NCI-H345 treated with DMSO at 0.1 percent for 48 hours (cell line): ENCODE results near the gene VWDE.

ENCODE experiments used
- DNase-seq: peaks from one replicate; lab custom pipeline; 2025; ENCODE audit not compliant: unreplicated experiment; lab: John Stamatoyannopoulos, UW

Gene VWDE

DNA sequence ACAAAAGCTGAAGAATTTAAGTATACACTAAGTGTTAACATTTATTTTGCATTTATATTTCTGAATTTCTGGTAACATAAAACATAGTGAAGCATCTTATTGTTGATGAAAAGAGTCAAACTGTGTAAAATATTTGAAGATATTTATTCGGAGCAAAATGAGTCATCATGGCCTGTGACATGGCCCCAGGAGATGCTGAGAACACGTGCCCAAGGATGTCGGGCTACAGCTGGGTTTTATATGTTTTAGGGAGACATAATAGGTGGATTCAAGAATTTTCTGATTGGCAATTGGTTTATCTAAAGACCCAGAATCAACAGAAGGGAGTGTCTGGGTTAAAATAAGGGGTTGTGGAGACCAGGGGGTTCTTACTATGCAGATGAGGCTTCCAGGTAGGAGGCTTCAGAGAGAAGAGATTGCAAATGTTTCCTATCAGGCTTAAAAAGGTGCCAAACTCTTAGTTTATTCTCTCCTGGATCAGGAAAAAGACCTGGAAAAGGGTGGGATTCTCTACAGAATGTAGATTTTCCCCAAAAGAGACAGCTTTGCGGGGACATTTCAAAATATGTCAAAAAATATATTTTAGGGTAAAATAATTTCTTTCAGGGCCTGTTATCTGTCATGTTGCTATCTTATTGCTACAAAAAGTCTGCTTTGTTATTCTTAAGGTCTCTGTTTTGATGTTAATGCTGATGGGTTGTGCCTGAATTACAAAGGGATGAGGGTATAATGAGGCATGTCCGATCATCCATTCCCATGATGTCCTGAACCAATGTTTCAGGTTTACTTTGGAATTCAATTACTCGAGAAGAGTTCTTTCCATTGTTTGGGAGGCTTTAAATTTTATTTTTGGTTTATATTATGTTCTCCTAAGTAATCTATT is 74.5 kb downstream of the VWDE start:
- no peak for DNase-seq

DNA sequence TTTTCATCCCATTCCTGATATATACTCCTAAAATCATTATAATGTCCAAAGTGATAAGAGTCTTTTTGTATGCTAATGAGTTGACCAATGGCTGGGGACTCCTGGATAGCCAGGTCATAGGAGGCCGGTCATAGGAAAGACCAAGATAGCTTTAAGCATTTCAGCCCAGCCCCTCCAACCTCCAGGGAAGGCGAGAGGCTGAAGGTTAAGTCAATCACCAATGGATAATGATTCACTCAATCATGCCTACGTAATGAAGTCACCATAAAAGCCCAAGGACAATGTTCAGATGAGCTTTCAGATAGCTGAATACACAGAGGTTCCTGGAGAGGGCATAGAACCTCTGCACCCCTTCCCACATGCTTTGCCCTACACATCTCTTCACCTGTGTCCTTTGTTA is 75.7 kb downstream of the VWDE start:
- no peak for DNase-seq

DNA sequence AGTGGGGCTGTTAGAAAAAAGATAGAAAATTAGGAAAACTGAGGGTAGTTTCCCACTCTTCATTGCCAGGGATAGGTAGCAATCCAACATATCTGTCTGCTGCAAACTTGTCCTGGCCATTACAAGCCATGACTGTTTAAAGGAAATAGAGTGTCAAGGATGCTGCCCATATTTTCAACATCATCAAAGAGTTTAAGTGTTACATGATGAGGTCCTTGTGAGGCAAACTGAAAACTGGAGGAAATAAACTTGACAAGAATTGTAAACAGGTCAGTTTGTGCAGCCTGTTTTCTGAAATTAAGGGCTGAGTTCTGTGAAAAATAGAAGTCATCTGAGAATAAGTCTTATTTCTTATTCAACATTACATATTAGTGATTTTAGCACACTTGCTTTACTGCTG is 78.0 kb downstream of the VWDE start:
- DNase-seq, result no peak

DNA sequence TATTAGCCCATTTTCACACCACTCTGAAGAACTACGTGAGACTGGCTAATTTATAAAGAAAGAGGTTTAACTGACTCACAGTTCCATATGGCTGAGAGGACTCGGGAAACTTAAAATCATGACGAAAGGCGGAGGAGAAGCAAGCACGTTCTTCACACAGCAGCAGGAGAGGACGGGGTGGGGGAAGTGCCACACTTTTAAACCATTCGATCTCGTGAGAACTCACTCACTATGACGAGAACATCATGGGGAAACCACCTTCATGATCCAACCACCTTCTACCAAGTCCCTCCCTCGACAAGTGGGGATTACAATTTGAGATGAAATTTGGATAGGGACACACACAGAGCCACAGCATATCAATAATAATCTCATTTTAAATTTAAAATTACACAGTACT is 80.2 kb downstream of the VWDE start:
- no peak for DNase-seq

DNA sequence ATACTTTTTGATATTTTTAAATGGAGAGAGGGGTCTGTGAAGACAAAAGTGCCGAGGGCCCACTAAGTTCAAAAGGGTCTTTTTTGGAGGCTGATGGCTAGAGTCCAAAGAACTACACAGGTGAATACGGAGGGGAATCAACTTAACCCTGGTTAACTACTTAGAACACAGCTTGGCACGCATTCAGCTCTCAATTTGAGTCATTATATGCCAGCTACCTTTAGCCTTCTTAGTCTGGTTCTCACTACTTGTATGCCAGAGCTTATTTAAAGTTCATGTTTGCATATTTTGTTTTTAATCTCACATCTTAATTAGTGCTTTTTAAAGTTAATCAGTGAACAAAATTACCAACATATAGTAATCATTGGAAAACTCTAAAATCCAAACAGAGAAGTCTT is 80.8 kb downstream of the VWDE start:
- DNase-seq, result no peak

DNA sequence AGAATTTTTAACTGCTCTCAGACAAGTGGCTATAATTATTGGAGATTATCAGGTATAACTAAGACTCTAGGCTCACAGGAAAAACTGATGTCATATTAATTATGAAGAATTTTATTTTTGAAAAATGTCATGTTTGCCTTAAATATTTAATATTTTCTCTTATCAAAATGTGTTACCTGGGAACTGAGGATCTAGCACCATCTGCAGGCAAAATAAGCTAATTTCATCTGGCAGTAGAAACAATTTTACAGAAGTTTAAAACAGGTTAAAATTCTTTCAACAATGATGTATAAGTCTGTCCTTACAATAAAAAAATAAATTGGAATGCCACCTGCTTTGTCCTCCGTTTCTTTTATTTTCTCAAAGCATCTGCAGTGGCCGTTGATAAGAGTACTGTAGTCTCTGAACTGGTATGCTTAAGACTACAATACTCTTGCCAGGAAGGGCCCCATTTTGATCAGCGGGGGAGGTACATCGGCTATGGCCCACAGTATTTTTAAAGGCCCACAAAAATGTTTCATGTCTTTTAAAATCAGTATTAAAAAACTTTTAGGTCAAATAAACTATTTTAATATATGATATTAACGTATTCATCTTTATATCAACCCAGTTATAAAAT is 81.3 kb downstream of the VWDE start:
- no peak for DNase-seq

DNA sequence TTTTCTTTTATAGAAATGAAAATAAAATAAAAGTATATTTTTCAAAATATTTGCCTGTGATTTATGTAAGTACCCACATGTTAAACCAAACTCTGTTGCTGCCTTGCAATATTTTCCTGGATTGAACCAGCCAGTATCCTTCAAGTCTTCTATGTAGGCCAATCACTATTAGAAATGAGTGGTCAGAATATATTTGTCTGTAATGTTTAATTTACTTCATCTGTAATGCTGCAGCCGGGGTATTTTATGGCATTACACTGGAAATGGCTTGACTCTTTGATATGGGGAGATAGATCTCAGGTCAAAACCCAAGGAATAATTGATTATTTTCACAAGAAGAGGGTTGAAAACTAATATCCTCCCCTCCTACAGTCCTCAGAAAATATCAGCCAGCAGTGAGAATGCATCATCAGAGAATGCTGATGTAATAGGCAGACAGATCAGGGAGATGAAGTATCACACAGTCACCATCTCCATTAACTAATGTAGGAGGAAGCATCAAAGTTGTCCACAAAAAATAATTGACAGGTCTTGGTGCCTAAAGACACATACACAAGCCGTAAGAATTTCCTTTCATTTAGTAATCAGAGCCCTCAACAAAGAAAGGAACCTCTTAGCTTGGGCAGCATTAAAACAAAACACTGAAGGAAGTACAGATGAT is 82.5 kb downstream of the VWDE start:
- no peak for DNase-seq

DNA sequence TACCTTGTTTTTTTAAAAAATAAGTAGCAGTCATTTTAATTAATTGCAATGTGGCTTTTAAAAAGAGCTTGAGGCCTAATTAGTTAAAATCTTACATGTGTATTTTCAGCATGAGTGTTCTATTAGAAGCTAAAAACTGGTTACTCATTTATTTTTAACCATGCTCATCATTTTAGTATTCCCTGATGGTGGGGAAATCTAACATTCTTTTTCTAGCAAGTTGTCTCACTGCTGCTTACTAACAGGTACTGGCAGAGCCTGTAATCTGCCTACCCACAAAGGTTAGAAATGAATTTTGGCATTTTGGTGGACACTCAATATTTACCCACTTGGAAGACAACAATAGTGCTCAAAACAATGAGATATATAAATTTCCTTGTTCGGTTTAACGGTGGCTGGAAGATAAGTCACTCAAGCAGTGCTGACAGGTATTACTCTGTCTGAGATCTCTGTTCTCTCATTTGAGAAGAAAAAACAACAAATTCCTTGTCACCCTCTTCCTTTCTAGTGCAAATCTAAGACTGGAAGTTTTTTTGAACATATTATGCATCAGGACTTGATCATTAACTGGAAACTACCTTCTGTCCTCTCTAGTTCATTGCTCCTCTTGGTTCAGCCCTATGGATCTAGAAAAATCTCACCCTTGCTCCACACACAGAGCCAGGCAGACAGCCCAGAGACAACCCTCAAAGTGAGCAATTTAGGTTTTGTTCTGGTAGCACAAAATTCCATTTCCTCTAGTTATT is 83.3 kb downstream of the VWDE start:
- DNase-seq, result no peak

DNA sequence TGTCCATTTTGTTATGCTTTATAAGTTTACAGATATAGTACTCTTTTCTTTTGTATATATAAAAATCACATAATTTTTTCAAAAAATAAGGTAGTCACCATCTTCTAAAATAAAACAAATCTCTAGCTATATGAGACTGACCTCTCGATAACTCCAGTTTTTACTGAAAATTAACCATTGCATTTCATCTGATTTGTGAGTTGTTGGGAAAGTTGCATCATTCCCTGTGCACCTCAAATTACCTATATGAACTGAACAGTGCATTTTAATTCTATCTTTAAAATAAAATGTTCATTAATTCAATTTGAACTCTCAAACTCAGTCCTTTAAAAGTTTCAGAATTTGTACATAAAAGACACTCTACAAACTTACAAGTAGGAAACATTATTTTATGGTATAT is 86.0 kb downstream of the VWDE start:
- no peak for DNase-seq

DNA sequence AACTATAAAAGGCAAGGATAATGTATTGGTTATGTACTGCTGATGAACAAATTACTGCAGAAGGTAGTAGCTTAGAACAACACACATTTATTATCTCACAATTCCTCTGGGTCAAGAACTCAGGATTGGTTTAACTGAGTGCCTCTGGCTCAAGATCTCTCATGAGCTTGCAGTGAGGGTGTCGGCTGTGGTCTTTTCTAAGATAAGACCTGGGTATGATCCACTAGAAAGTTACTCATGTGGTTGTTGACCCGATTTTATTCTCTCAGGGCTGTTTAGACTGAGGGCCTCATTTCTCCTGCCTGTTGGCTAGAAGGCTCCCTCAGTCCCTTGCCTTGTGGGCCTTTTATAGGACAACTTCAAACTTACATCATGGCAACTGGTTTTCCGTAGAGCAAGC is 86.7 kb downstream of the VWDE start:
- DNase-seq, result no peak

DNA sequence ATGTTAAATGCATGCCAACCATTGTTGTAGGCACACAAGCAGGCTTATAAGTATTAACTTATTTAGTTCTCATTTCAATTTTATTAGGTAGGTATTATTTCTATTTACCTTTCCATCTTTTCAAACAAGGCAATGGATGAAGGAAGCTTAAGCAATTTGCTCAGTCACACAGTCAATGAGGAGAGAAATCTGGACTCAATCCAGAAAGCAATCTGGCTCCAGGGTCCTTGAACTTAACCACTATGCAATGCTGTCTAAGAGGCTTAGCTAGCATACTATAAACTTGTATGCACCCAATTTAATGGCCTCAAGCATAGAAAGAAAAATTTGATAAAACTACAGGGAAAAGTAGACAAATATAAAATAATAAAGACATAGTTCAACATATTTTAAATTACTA is 88.6 kb downstream of the VWDE start:
- DNase-seq, result peak; percentile 24

DNA sequence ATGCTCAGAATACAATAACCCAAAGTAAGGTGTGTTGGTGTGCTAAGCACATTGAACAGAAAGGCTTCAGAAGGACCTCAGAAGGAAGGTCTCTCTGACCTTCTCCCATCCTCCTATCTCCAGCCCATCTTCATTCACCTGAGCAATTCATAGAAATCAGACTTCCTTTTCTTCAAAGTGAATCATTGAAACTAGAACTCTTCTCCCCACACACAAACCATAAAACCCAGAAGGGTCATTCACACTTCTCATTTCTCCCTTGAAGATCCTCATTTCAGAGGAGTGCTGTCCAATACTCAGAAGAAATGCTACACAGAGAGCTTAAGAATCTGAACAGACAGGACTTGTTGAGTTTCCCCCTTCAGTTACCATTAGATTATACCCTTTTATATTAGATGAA is 89.5 kb downstream of the VWDE start:
- DNase-seq, result no peak

DNA sequence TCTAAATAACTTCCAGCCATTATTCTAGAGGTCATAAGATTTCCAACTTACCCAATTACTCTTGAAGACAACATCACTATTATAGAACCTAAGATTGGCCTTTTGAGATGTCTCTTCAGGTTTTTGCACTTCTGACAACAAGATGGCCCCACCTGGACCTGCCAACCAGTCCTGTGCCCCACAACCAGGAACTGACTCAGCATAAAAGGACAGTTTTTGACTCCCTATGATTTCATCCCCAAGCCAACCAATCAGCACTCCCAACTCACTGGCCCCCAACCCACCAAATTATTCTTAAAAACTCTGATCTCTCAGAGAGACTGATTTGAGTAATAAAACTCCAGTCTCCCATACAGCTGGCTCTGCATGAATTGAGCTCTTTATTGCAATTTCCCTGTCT is 98.2 kb downstream of the VWDE start:
- DNase-seq, result no peak

DNA sequence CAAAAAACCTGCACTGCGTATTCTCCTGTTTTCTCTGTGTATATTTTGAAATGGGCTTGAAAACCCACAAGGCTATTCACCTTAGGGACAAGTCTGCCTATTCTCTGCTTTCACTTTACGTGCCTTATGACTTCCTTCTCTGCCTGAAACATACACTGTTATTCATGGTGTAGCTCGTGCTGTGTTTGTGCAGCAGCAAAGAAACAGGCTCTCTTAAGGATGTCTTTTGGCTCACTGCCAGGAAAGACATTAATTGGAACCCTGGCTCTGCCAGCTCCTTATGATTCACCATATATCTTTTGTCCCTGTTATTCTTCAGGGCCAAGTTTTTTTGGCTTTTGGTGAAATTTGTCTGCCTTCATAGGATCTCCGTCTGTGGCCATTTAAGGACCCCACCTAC is 100.2 kb downstream of the VWDE start:
- DNase-seq, result no peak

DNA sequence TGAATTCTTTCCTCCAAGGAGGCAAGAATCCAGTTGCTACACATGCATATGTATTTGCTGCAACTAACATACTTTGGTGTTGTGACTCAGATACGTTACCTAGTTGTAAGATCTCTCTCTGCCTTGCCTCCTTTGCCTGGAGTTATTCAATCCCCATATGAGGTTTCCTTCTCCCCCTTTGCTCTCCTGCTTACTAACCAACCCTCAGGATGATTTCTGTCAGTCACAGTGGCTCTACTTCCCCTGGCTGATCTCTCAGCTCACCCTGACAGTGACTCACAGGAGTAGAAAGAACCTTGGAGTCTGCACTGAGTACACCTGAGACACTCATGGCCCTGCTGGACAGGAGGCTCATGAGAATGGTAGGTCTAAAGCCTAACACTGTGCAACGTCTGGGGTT is 100.6 kb downstream of the VWDE start:
- no peak for DNase-seq

DNA sequence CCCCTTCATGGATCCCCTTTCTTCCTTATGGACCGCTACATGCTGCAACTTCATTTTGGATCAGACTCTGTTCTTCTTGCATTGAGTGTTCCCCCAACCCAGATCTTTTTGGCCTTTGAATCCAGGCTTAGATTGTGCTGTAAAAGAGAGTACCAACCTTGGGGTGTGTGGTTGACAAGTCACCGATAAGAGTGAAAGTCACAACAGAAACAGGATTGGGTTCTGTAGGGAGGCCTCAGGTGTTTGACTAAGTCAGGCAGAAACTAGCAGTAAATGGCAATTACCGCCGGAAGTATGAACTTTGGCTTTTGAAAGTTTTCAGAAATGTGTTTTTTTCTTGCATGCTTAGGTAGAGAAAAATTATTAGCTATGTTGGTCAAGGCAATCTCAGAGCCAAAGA is 103.2 kb downstream of the VWDE start:
- DNase-seq, result no peak

DNA sequence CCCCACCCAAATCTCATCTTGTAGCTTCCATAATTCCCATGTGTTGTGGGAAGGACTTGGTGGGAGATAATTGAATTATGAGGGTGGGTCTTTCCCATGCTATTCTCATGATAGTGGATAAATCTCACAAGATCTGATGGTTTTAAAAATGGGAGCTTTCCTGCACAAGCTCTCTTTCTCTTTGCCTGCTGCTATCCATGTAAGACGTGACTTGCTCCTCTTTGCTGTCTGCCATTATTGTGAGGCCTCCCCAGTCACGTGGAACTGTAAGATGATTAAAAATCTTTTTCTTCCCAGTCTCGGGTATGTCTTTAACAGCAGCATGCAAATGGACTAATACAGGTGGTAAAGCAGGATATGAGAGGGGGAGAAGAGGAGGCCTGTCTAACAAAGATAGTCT is 104.3 kb downstream of the VWDE start:
- DNase-seq, result no peak

DNA sequence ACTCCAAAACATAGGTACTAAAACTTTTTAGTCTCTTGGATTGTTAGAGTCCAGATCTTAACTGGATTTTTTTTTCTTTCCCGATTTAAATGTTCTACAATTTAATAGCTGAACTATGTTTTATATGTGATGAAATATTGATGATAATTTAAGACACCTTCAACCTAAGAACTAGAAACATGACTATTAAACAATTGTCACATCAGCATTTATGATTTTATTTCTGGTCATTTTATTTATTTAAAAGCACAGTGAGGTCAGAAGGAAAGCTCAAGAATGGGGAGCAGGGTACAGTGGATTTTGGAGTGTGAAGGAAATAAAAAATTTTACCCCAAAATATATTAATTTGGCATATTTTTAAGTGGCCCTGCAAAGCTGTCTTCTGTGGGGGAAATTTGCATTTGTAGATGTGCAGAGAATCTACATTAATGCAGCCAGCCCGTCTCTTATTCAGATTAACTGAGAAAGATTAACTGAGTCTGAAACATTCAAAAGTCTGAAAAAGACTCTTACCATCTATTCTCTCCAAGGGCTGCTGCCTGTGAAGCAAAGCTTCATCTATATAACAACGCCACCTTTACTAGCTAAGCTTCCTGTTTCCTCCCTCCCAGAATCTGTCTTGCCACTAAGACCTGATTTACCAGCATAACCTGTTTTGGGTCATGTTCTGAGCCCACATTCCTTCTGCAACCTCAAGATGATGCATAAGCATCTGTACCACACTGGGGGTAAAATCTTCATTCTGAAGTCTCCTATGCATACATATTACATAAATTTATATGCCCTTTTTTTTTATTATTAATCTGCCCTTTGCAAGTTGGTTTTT is 106.2 kb downstream of the VWDE start:
- DNase-seq, result no peak

DNA sequence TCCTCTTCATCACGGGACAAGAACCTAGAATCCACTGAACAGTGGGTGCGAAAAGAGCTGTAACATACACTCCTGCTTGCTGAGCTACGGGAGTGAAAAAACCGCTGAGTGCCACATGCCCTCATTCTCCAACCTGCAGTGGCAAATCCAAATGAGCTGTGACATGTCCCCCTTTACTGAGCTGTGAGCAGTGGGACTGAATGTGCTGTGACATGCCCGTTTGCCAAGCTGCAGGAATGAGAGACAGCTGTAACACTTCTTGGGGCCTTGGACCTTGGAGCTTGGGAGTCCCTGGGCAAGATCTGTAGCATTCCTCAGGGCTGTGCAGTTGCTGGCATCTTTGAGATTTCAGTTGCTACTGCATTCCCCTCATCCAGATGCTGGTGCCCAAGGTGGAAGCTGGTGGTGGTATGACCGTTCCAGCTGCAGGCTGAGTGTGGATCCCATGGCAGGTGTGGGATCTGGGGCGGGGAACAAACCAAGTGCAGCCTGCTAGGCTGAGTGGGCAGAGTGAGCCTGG is 107.6 kb downstream of the VWDE start:
- no peak for DNase-seq

DNA sequence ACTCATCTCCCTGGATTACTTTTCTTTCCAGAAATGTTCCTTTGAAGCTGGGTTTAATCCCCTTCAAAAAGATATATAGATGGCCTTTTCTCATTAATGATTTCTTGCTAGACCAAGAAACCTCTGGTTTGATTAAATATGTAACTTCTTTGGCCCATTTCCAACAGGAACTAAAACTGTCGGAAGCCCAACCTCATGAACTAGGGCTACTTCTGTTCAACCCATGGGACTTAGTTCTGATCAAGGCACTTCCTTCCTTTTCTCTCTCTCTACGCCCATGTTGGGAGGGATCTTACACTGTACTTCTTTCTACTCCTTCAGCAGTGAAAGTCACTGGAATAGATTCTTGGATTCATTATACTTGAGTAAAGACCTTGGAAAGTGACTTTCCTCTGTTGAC is 109.0 kb downstream of the VWDE start:
- DNase-seq, result no peak

DNA sequence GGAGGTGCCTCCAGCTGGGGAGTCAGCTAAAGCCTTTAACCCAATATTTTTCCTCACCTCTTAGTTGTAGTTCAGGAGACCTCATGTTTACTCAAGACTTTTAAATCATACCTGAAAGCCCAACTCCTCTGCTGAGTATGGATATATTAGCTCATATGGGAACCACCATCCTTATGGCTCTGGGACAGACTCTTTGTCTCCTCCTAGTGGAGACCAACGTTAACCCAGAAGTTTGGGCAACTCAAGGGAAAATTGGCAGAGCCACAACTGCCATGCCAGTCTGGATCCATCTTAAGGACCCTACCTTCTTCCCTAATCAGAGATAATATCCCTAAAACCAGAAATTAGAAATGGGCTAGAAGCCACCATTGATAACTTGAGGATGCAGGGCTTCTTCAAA is 111.8 kb downstream of the VWDE start:
- DNase-seq, result no peak
